ENCODE measurements around the gene XG. TPM values are rescaled to one million over a fixed set of nuclear protein-coding genes. Genes with fewer than 3 reads are reported as not detected.

XG gene
- 0.49 and 1.7 TPM in 2 replicates for total RNA-seq

GRCh38 chrX:2751874-2752300 lies at the start of gene XG:
Gene XG (plus strand): TSS chrX:2752040. CDS start chrX:2752275, 235 bp downstream.

GRCh38 chrX:2828344-2828958 lies 76.6 kb downstream of the XG start, which contains the start of gene GYG2:
Gene GYG2 (plus strand): TSS chrX:2828930. CDS start chrX:2830189, 1,259 bp downstream.

Other genes with a start within 250 kb of the XG start
- gene CD99, start 60.7 kb upstream of the XG start, total RNA-seq: 559 and 596 TPM in 2 replicates
- gene GYG2, start 76.9 kb downstream of the XG start, total RNA-seq: 0.05 TPM in 1 of 2 replicates, not detected in the other
- 15.4 and 17.5 TPM in 2 replicates for gene ARSD, start 177.3 kb downstream of the XG start, total RNA-seq